ENCODE results near the gene SLC25A22.

SLC25A22 gene

GRCh38 chr11:778976-779954, 18.8 kb downstream of the SLC25A22 start:
- Histone ChIP-seq H3K4me3 (ENCODE audit: low read depth, low read length) (no peak overlapping the region), H3K36me3 (replicated peaks) (peaks cover 2% of the 10 kb centered on the region), H3K27me3 (replicated peaks) (no peaks in the 10 kb centered on the region), H3K27ac (no peak overlapping the region)
- in situ Hi-C loops (cut with HindIII; ENCODE audit: low pct_ligation_motif_present, low sequenced_read_pairs) = no loop called here
- DNase-seq = no peak
- no peak for TF ChIP-seq CTCF (IDR thresholded peaks at IDR 0.05; ENCODE audit: low read depth, low read length, missing control alignments)

- in situ Hi-C loops (cut with HindIII; ENCODE audit: low pct_ligation_motif_present, low sequenced_read_pairs) = no loop called here
- Histone ChIP-seq H3K4me3 (ENCODE audit: low read depth, low read length) (peak within 1 kb of the TSS; percentile 76), H3K27me3 (replicated peaks) (no peaks in the 10 kb centered on the region), H3K36me3 (replicated peaks) (peaks cover 17% of the 10 kb centered on the region), H3K27ac (peak within 1 kb of the TSS; percentile 75)
- DNase-seq = peak; percentile 74
- no peak for TF ChIP-seq CTCF (IDR thresholded peaks at IDR 0.05; ENCODE audit: low read depth, low read length, missing control alignments)
Measured at GRCh38 chr11:777288-778255, 20.5 kb downstream of the SLC25A22 start, which contains the start of gene GATD1. Gene GATD1 (minus strand): TSS chr11:777487. CDS start chr11:777462, 25 bp downstream.

DNA sequence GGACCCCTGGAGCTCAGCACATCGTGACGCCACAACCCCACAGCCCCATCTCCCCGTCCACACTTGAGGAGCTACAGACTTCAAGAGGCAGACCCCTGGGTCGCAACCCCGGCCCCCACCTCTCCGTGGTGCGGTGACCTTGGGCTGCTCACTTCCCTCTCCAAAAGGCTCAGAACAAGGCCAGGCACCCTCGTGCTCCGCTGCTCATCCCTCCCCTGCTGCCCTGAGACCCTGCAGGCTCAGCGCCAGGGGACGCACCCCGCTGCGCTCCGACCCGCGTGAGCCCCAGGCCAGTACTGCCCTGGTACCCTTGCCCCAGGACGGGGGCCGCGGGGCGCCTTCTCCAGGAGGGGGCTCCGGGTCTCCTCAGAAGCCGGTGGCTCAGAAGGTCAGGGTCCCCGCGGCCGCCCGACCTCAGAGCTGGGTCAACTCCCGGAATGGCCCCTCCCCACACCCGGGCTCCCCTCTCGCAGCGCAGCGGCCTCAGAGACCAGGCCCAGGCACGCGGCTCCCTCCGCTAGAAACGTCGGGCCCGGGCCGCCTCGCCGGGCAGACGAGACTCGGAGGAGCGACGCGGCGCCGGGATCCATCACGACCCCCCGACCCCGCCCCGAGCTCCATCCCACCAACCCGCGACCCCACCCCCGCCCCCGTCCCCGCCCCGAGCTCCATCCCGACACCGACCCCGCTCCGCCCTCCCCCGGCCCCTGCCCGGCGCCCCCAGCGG, 21.4 kb downstream of the SLC25A22 start:
- no peak for DNase-seq
- in situ Hi-C loops (cut with HindIII; ENCODE audit: low pct_ligation_motif_present, low sequenced_read_pairs) = no loop called here
- H3K27ac ChIP-seq = peak overlapping the region; percentile 75

GRCh38 chr11:776263-776560, 21.9 kb downstream of the SLC25A22 start:
- no peak for TF ChIP-seq CTCF (IDR thresholded peaks at IDR 0.05; ENCODE audit: low read depth, low read length, missing control alignments)
- H3K36me3 ChIP-seq (replicated peaks) = peaks cover 28% of the 10 kb centered on the region
- DNase-seq = no peak
- H3K4me3 ChIP-seq (ENCODE audit: low read depth, low read length) = peak overlapping the region; percentile 76
- no peaks in the 10 kb centered on the region for H3K27me3 ChIP-seq (replicated peaks)
- H3K27ac ChIP-seq = no peak overlapping the region
- in situ Hi-C loops (cut with HindIII; ENCODE audit: low pct_ligation_motif_present, low sequenced_read_pairs) = no loop called here

More for the DNA sequence above, 21.4 kb downstream of the SLC25A22 start:
- Histone ChIP-seq H3K4me3 (ENCODE audit: low read depth, low read length) (peak overlapping the region; percentile 76), H3K36me3 (replicated peaks) (peaks cover 23% of the 10 kb centered on the region), H3K27me3 (replicated peaks) (no peaks in the 10 kb centered on the region)
- TF ChIP-seq CTCF (IDR thresholded peaks at IDR 0.05; ENCODE audit: low read depth, low read length, missing control alignments) = peak; percentile 15

- H3K27ac ChIP-seq = no peak overlapping the region
- in situ Hi-C loops (cut with HindIII; ENCODE audit: low pct_ligation_motif_present, low sequenced_read_pairs) = no loop called here
- TF ChIP-seq CTCF (IDR thresholded peaks at IDR 0.05; ENCODE audit: low read depth, low read length, missing control alignments) = peak; percentile 2
- H3K36me3 ChIP-seq (replicated peaks) = peaks cover 40% of the 10 kb centered on the region
- peak overlapping the region; percentile 24 for H3K4me3 ChIP-seq (ENCODE audit: low read depth, low read length)
- DNase-seq = peak; percentile 35
- no peaks in the 10 kb centered on the region for H3K27me3 ChIP-seq (replicated peaks)
Measured at GRCh38 chr11:774873-775592, 23.0 kb downstream of the SLC25A22 start.

Measured in brain microvascular endothelial cell (primary cell).